Measurements from ENCODE around the gene SHMT2. TPM values are rescaled to one million over a fixed set of nuclear protein-coding genes. Genes with fewer than 3 reads are reported as not detected.

Gene SHMT2
- total and polyA plus RNA-seq, 2 donors from 2014 or later, result 49.3 to 70.1 TPM

DNA sequence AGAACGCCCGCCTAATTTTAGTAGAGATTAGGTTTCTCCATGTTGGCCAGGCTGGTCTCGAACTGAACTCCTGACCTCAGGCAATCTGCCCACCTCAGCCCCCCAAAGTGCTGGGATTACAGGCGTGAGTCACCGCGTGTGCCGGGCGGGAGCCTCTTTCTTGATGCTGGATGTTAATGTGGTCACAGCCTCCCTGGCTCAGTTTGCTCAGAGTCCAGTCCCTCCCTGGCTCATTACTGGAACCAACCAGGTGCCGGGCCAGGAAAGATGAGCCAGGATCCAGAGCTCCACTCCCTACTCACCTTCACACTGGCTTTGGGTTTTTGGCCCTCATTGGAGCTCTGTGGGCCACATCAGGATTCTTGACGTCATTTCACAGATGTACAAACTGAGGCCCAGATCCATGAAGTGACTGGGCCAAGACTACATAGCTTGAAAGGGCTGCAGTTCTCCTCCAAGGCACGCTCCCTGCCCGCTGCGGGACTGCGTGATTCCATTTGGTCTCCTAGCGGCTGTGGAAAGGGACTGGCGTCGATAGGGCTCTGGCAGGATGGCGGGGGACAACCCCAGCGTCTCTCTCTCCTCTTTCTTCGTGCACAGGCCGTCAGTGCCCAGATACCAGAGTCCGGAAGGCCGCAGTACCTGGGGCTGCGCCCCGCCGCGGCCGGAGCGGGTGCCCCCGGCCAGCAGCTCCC is 5.1 kb upstream of the SHMT2 start:
- Histone ChIP-seq H3K4me1 (ENCODE audit: control insufficient read depth in 2 of 3, insufficient read depth in 2 of 3, low read depth in 1 of 3, low read length in 3 of 3) (peaks cover 2 to 4% (median 2%) of the 10 kb centered on the region in 3 donors), H3K36me3 (ENCODE audit: control insufficient read depth in 2 of 3, insufficient read depth in 3 of 3, low read length in 3 of 3) (no peaks in the 10 kb centered on the region), H3K9me3 (ENCODE audit: control insufficient read depth in 2 of 3, insufficient read depth in 1 of 3, low read length in 3 of 3) (no peaks in the 10 kb centered on the region), H3K4me3 (ENCODE audit: low read length in 3 of 3) (no peak overlapping the region), H3K27ac (ENCODE audit: low read depth in 2 of 2, low read length in 2 of 2) (no peak overlapping the region), H3K9ac (ENCODE audit: low read length in 3 of 3) (no peak overlapping the region), H3K27me3 (ENCODE audit: control insufficient read depth, insufficient read depth, low read length) (peaks cover 25% of the 10 kb centered on the region)
- intact Hi-C loops (cut with DNase I), result no loop called here
- DNase-seq, result no peak
- FAIRE-seq, result no peak
- TF ChIP-seq CTCF (IDR thresholded peaks at IDR 0.05; ENCODE audit: borderline replicate concordance, extremely low read depth, insufficient read depth), result no peak

DNA sequence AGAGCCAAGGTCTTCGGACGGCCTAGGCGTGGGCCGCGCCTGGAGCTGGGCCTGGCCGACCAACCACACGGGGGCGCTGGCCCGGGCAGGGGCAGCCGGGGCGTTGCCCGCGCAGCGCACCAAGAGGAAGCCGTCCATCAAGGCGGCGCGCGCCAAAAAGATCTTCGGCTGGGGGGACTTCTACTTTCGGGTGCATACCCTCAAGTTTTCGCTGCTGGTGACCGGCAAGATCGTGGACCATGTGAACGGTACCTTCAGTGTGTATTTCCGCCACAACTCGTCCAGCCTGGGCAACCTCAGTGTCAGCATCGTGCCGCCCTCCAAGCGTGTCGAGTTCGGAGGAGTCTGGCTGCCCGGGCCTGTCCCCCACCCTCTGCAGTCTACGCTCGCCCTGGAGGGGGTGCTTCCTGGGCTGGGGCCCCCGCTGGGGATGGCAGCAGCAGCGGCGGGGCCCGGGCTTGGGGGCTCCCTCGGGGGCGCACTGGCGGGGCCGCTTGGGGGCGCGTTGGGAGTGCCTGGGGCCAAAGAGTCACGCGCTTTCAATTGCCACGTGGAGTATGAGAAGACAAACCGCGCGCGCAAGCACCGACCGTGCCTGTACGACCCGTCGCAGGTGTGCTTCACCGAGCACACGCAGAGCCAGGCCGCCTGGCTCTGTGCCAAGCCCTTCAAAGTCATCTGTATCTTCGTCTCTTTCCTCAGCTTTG is 4.4 kb upstream of the SHMT2 start:
- H3K27me3 ChIP-seq (ENCODE audit: control insufficient read depth, insufficient read depth, low read length), result peaks cover 22% of the 10 kb centered on the region
- H3K36me3 ChIP-seq (ENCODE audit: control insufficient read depth in 2 of 3, insufficient read depth in 3 of 3, low read length in 3 of 3), result no peaks in the 10 kb centered on the region
- no peak overlapping the region for H3K9ac ChIP-seq (ENCODE audit: low read length in 3 of 3)
- DNase-seq (peak in 3 of 5 donors; percentile 58 to 75 (median 63)), FAIRE-seq (no peak)
- H3K4me3 ChIP-seq (ENCODE audit: low read length in 3 of 3), result no peak overlapping the region
- peaks cover 2 to 4% (median 3%) of the 10 kb centered on the region in 3 donors for H3K4me1 ChIP-seq (ENCODE audit: control insufficient read depth in 2 of 3, insufficient read depth in 2 of 3, low read depth in 1 of 3, low read length in 3 of 3)
- intact Hi-C loops (cut with DNase I), result no loop called here
- no peaks in the 10 kb centered on the region for H3K9me3 ChIP-seq (ENCODE audit: control insufficient read depth in 2 of 3, insufficient read depth in 1 of 3, low read length in 3 of 3)
- no peak overlapping the region for H3K27ac ChIP-seq (ENCODE audit: low read depth in 2 of 2, low read length in 2 of 2)
- peak; percentile 45 for TF ChIP-seq CTCF (IDR thresholded peaks at IDR 0.05; ENCODE audit: borderline replicate concordance, extremely low read depth, insufficient read depth)

DNA sequence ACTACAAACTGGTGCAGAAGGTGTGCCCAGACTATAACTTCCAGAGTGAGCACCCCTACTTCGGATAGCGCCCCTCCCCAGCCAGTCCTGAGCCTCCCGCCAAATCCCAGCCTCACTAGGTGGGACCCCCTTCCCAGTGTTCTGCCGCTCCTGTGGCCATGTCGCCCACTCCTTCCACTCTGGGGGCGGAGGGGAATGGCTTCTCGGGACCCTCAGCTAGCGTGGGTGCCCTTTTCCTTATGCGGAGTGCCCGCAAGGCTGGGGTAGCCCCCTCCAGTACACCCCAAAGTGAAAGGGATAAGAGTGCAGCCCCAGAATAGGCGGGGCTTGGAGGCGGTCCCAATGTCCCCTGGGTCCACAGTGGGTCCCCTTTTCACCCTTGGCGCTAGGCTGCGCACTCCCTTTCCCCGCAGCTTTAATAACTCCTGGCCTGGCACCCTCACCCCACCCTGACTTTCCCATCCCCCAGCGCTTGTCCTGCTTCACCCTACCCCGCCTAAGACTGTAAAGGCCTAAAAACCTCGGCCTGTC is 3.8 kb upstream of the SHMT2 start:
- Histone ChIP-seq H3K9me3 (ENCODE audit: control insufficient read depth in 2 of 3, insufficient read depth in 1 of 3, low read length in 3 of 3) (no peaks in the 10 kb centered on the region), H3K27ac (ENCODE audit: low read depth in 2 of 2, low read length in 2 of 2) (no peak overlapping the region), H3K27me3 (ENCODE audit: control insufficient read depth, insufficient read depth, low read length) (peaks cover 19% of the 10 kb centered on the region), H3K4me1 (ENCODE audit: control insufficient read depth in 2 of 3, insufficient read depth in 2 of 3, low read depth in 1 of 3, low read length in 3 of 3) (peaks cover 2 to 9% (median 6%) of the 10 kb centered on the region in 3 donors), H3K4me3 (ENCODE audit: low read length in 3 of 3) (no peak overlapping the region), H3K9ac (ENCODE audit: low read length in 3 of 3) (no peak overlapping the region), H3K36me3 (ENCODE audit: control insufficient read depth in 2 of 3, insufficient read depth in 3 of 3, low read length in 3 of 3) (no peaks in the 10 kb centered on the region)
- FAIRE-seq (no peak), DNase-seq (peak in 1 of 5 donors; percentile 59)
- no peak for TF ChIP-seq CTCF (IDR thresholded peaks at IDR 0.05; ENCODE audit: borderline replicate concordance, extremely low read depth, insufficient read depth)
- intact Hi-C loops (cut with DNase I), result no loop called here

Data from kidney (tissue), 14 donors.